ENCODE results near the gene APOL5. TPM values are rescaled to one million over a fixed set of nuclear protein-coding genes. Genes with fewer than 3 reads are reported as not detected.

APOL5 gene
- total RNA-seq = not detected in 2 replicates

GRCh38 chr22:35717572-35717971 lies at the start of gene APOL5:
Gene APOL5 (plus strand): TSS chr22:35717872. CDS start chr22:35717872, 0 bp downstream.

Other genes starting within 250 kb of the APOL5 start
- not detected in 2 replicates for gene RASD2, start 177.0 kb upstream of the APOL5 start, total RNA-seq
- not detected in 2 replicates for gene MB, start 100.5 kb upstream of the APOL5 start, total RNA-seq
- 4.3 and 5.0 TPM in 2 replicates for gene APOL6, start 69.4 kb upstream of the APOL5 start, total RNA-seq